WTC11 (cell line): ENCODE measurements around the gene RASAL2.

Experiments
- GABPB1 ChIP-seq: sonication (generic); formaldehyde crosslinking; IDR thresholded peaks from 2 replicates; pipeline ENCODE4 v1.8.1; 2023; ENCODE audit warnings: mild to moderate bottlenecking, missing genetic modification reagents
- JUN ChIP-seq: sonication (generic); formaldehyde crosslinking; IDR thresholded peaks from 2 replicates; pipeline ENCODE4 v1.8.0; 2023; ENCODE audit warnings: mild to moderate bottlenecking, missing genetic modification reagents

GRCh38 chr1:178352790-178353416 is 259.0 kb downstream of the RASAL2 start:
- TF ChIP-seq GABPB1 (CRISPR knock-in tag) = no peak
- TF ChIP-seq JUN (CRISPR knock-in tag) = no peak
